GM10266 (cell line): ENCODE measurements around the gene C2orf78.

Experiments used
- DNase-seq: peaks from one replicate; pipeline ENCODE4 v3.0.0; 2012; ENCODE audit errors: extremely low spot score
- TF ChIP-seq, protein P1 (sequence below): IDR thresholded peaks from 2 replicates; pipeline ENCODE4 v1.5.1; 2012; ENCODE audit warnings: mild to moderate bottlenecking, low read depth; ENCODE audit not compliant: control insufficient read depth, insufficient read depth; ENCODE audit errors: missing control alignments

The C2orf78 gene

DNA sequence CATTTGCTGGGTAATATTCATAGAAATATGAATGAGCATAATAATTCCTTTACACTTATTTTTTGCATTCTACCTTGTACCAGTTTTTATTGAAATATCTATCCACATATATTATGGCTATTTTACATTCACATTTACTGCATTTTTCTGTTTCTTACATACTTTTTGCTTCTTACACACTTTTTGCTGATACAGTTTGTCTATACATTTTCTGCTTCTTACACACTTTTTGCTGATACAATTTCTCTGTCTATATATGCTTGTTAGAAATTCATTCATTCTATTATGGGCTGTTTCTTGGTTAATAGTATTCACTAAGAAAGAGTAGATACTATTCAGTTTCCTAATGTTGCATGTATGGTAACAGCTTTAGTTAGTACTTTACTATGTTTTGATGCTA is 27.9 kb downstream of the C2orf78 start:
- TF ChIP-seq, protein P1, sequence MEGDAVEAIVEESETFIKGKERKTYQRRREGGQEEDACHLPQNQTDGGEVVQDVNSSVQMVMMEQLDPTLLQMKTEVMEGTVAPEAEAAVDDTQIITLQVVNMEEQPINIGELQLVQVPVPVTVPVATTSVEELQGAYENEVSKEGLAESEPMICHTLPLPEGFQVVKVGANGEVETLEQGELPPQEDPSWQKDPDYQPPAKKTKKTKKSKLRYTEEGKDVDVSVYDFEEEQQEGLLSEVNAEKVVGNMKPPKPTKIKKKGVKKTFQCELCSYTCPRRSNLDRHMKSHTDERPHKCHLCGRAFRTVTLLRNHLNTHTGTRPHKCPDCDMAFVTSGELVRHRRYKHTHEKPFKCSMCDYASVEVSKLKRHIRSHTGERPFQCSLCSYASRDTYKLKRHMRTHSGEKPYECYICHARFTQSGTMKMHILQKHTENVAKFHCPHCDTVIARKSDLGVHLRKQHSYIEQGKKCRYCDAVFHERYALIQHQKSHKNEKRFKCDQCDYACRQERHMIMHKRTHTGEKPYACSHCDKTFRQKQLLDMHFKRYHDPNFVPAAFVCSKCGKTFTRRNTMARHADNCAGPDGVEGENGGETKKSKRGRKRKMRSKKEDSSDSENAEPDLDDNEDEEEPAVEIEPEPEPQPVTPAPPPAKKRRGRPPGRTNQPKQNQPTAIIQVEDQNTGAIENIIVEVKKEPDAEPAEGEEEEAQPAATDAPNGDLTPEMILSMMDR: no peak
- DNase-seq: no peak

GRCh38 chr2:73812635-73813034 is 28.7 kb downstream of the C2orf78 start:
- TF ChIP-seq, protein P1: no peak
- DNase-seq: no peak

DNA sequence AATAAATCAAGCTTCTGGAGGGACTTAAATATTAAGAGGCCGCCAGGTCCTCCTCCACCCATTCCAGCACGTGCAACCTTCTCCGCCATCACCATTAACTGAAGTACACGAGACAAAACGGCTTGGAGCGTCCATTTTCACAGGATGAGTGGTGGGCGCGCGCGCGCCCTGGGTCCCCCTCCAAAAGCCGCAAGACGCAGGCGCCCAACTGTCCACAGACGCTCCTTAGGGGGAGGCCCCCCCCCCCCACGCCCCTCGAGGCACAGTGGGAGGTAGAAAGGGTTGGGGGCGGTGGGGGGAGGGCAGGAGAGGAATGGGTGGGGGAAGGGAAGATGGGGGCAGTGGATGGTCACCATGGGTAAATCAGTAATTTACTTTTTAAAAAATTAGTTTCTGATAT is 34.3 kb downstream of the C2orf78 start:
- DNase-seq: no peak
- TF ChIP-seq, protein P1: no peak

DNA sequence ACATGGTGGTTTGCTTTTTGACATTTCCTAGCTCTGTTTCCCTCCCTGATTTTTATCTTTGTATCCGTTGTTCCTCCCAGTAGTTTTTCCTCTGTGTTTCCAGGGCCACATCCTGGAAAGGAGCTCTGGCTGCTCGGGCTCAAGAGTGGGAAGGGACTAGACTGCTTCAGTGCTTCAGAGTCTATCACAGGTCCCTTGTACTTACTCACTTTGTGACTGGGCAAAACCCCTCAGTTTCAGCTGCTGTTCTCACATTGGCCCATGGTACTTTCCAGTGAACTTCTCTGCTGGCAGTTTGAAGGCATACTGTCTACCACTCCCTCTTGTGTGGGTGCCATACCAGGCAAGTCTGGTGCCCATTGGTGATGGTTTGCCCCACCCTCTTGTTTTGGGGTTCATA is 37.2 kb downstream of the C2orf78 start:
- TF ChIP-seq, protein P1: no peak
- peak; percentile 61 for DNase-seq

GRCh38 chr2:73821669-73822068 is 37.7 kb downstream of the C2orf78 start:
- TF ChIP-seq, protein P1: no peak
- no peak for DNase-seq

GRCh38 chr2:73822276-73822675 is 38.3 kb downstream of the C2orf78 start:
- no peak for DNase-seq
- TF ChIP-seq, protein P1: no peak

- TF ChIP-seq, protein P1: no peak
Observed at GRCh38 chr2:73822991-73823390, 39.0 kb downstream of the C2orf78 start.

More at GRCh38 chr2:73822991-73823390, 39.0 kb downstream of the C2orf78 start:
- no peak for DNase-seq
